HG03025 (cell line): ENCODE data around the gene TP53TG3B.
"Not testable (repeated sequence)": the region's sequence is repeated elsewhere in the genome, so short reads cannot be mapped to it uniquely, and the experiment has no call there.

Source experiments
- ATAC-seq: cut with Tn5 transposase; IDR thresholded peaks from one replicate; pipeline ENCODE4 v1.9.1; 2021; ENCODE audit warnings: mild to moderate bottlenecking, moderate library complexity; ENCODE audit not compliant: unreplicated experiment, low FRiP score

Gene TP53TG3B

GRCh38 chr16:33360541-33360940 is at the start of gene TP53TG3B:
Gene TP53TG3B, plus strand, starts transcription at chr16:33360841. Its CDS starts 68 bp downstream, at chr16:33360909.
- not testable (repeated sequence) for ATAC-seq

- not testable (repeated sequence) for ATAC-seq
Observed at GRCh38 chr16:33336226-33337012, 24.2 kb upstream of the TP53TG3B start.

GRCh38 chr16:33337627-33338542 is 22.8 kb upstream of the TP53TG3B start:
- not testable (repeated sequence) for ATAC-seq

GRCh38 chr16:33338543-33338951 is 22.1 kb upstream of the TP53TG3B start:
- ATAC-seq, result not testable (repeated sequence)

- ATAC-seq, result not testable (repeated sequence)
Observed at GRCh38 chr16:33339093-33340061, 21.3 kb upstream of the TP53TG3B start.
